ENCODE data around the gene BRWD1.

- TF ChIP-seq POLR2A (IDR thresholded peaks at IDR 0.05; ENCODE audit: low read depth), result no peak
- no peak for TF ChIP-seq EP300 (IDR thresholded peaks at IDR 0.05)
These were observed 98.4 kb downstream of the BRWD1 start for GRCh38 chr21:39215078-39215477.

Measured in esophagus muscularis mucosa (tissue), 2 donors.